Hepatocyte (in vitro differentiated cells): ENCODE measurements around the gene RBM38. TPM values are rescaled to one million over a fixed set of nuclear protein-coding genes. Genes with fewer than 3 reads are reported as not detected.
"Not testable (repeated sequence)": the region's sequence is repeated elsewhere in the genome, so short reads cannot be mapped to it uniquely, and the experiment has no call there.

Source experiments
- DNase-seq: peaks from one replicate; pipeline ENCODE4 v3.0.0-alpha.2; 2016; ENCODE audit warnings: low spot score
- H2AFZ ChIP-seq: fragments of 200-600 bp; sonication (generic); 2 replicates; pipeline ENCODE4 v1.6.0; 2016; ENCODE audit warnings: antibody characterized with exemption, mild to moderate bottlenecking
- H3K27ac ChIP-seq: fragments of 200-600 bp; sonication (generic); 2 replicates; pipeline ENCODE4 v1.5.1; 2016; ENCODE audit warnings: mild to moderate bottlenecking
- H3K27me3 ChIP-seq: fragments of 200-600 bp; sonication (generic); 2 replicates; pipeline ENCODE4 v1.6.1; 2016
- H3K36me3 ChIP-seq: fragments of 200-600 bp; sonication (generic); replicated peaks from 2 replicates; pipeline ENCODE4 v1.5.1; 2016; ENCODE audit warnings: low read depth; ENCODE audit not compliant: insufficient read depth
- H3K4me1 ChIP-seq: fragments of 200-600 bp; sonication (generic); 2 replicates; pipeline ENCODE4 v1.5.1; 2016; ENCODE audit warnings: mild to moderate bottlenecking, moderate library complexity; ENCODE audit not compliant: insufficient read depth
- H3K4me2 ChIP-seq: fragments of 200-600 bp; sonication (generic); 2 replicates; pipeline ENCODE4 v1.6.0; 2016
- H3K4me3 ChIP-seq: fragments of 200-600 bp; sonication (generic); 2 replicates; pipeline ENCODE4 v1.5.1; 2016; ENCODE audit warnings: mild to moderate bottlenecking
- H3K79me2 ChIP-seq: fragments of 200-600 bp; sonication (generic); 2 replicates; pipeline ENCODE4 v1.6.0; 2017; ENCODE audit warnings: mild to moderate bottlenecking
- H3K9me2 ChIP-seq: fragments of 200-600 bp; sonication (generic); replicated peaks from 2 replicates; pipeline ENCODE4 v1.6.0; 2017; ENCODE audit warnings: mild to moderate bottlenecking; ENCODE audit not compliant: insufficient read depth
- H3K9me3 ChIP-seq: fragments of 200-600 bp; sonication (generic); 2 replicates; pipeline ENCODE4 v1.5.1; 2016; ENCODE audit warnings: low read depth, mild to moderate bottlenecking
- H4K20me1 ChIP-seq: fragments of 200-600 bp; sonication (generic); 2 replicates; pipeline ENCODE4 v1.6.0; 2016; ENCODE audit warnings: mild to moderate bottlenecking; ENCODE audit not compliant: insufficient read depth, poor library complexity, severe bottlenecking
- CTCF ChIP-seq: fragments of 200-600 bp; sonication (generic); IDR thresholded peaks from 2 replicates; pipeline ENCODE4 v1.5.1; 2016; ENCODE audit warnings: antibody characterized with exemption, mild to moderate bottlenecking; ENCODE audit not compliant: poor library complexity
- EZH2 ChIP-seq: fragments of 200-600 bp; sonication (generic); IDR thresholded peaks from 2 replicates; pipeline ENCODE4 v1.6.1; 2016; ENCODE audit warnings: antibody characterized with exemption, mild to moderate bottlenecking, borderline replicate concordance
- EZH2phosphoT487 ChIP-seq: fragments of 200-600 bp; sonication (generic); IDR thresholded peaks from one replicate; pipeline ENCODE4 v1.6.1; 2018; ENCODE audit warnings: antibody characterized with exemption, mild to moderate bottlenecking, low read depth, moderate library complexity; ENCODE audit not compliant: unreplicated experiment, severe bottlenecking
- WGBS: methylation state at CpG from one replicate; pipeline ENCODE4 v1.1.6; 2016; ENCODE audit warnings: low lambda C conversion rate; ENCODE audit errors: missing lambda C conversion rate; 5-methylcytosine and 5-hydroxymethylcytosine counted together
- polyA plus RNA-seq: library from polyadenylated mRNA; unstranded; fragments of >200 nt; fragmentation: Nextera tagmentation; extraction: Ambion mirVana; gene quantifications from 2 replicates; pipeline ENCODE4 v1.2.1, GENCODE V29; 2016
- total RNA-seq: library from RNA; depleted of rRNA; stranded (reverse); fragments of >200 nt; gene quantifications from 2 replicates; pipeline ENCODE4 v1.2.3, GENCODE V29; 2014

RBM38 gene
- total and polyA plus RNA-seq, 2 experiments from 2014 or later, result 16.1 to 19.6 TPM

- 93% methylated on average over 16 of the region's 16 CpGs for WGBS
- no peaks in the 10 kb centered on the region for H3K27me3 ChIP-seq
- H4K20me1 ChIP-seq, result peaks cover 7% of the 10 kb centered on the region
- H3K4me3 ChIP-seq, result no peak overlapping the region
- no peaks in the 10 kb centered on the region for H3K9me3 ChIP-seq
- H3K79me2 ChIP-seq, result peaks cover 38% of the 10 kb centered on the region
- no peak for DNase-seq
- H3K9me2 ChIP-seq, result no peaks in the 10 kb centered on the region
- no peak for TF ChIP-seq EZH2phosphoT487
- TF ChIP-seq EZH2, result no peak
- no peak for TF ChIP-seq CTCF
- no peak overlapping the region for H3K27ac ChIP-seq
- H3K36me3 ChIP-seq, result no peaks in the 10 kb centered on the region
- no peaks in the 10 kb centered on the region for H3K4me1 ChIP-seq
- no peak overlapping the region for H2AFZ ChIP-seq
- H3K4me2 ChIP-seq, result no peak overlapping the region
These were observed 41.0 kb upstream of the RBM38 start for GRCh38 chr20:57350081-57350710.

GRCh38 chr20:57350726-57351041 is 40.5 kb upstream of the RBM38 start:
- not testable (repeated sequence) for H3K27me3 ChIP-seq, H3K9me2 ChIP-seq, H3K4me1 ChIP-seq, DNase-seq, H4K20me1 ChIP-seq, H3K9me3 ChIP-seq, H3K36me3 ChIP-seq
- Histone ChIP-seq H3K27ac (peak overlapping the region; percentile 81), H3K4me2 (peak overlapping the region; percentile 67), H3K79me2 (peaks cover 43% of the 10 kb centered on the region), H2AFZ (peak overlapping the region; percentile 58), H3K4me3 (peak overlapping the region; percentile 43)
- 89% methylated on average over 3 of the region's 24 CpGs for WGBS

- no peaks in the 10 kb centered on the region for H3K27me3 ChIP-seq
- H3K9me2 ChIP-seq, result no peaks in the 10 kb centered on the region
- peak; percentile 97 for DNase-seq
- peak within 1 kb of the TSS; percentile 96 for H3K4me2 ChIP-seq
- TF ChIP-seq EZH2phosphoT487, result no peak
- no peak for TF ChIP-seq EZH2
- TF ChIP-seq CTCF, result no peak
- peak within 1 kb of the TSS; percentile 58 for H2AFZ ChIP-seq
- peak within 1 kb of the TSS; percentile 81 for H3K27ac ChIP-seq
- WGBS, result under 1% methylated on average over 61 of the region's 64 CpGs
- no peaks in the 10 kb centered on the region for H3K9me3 ChIP-seq
- no peaks in the 10 kb centered on the region for H3K4me1 ChIP-seq
- peaks cover 7% of the 10 kb centered on the region for H4K20me1 ChIP-seq
- peaks cover 49% of the 10 kb centered on the region for H3K79me2 ChIP-seq
- H3K4me3 ChIP-seq, result peak within 1 kb of the TSS; percentile 43
- H3K36me3 ChIP-seq, result no peaks in the 10 kb centered on the region
These were observed 40.0 kb upstream of the RBM38 start, which contains the start of gene RAE1 for GRCh38 chr20:57351042-57351783. RAE1 (plus strand) TSS chr20:57351255; CDS start chr20:57354039, 2,784 bp downstream.

GRCh38 chr20:57352305-57352704 is 38.9 kb upstream of the RBM38 start:
- Histone ChIP-seq H3K4me1 (no peaks in the 10 kb centered on the region), H3K9me2 (no peaks in the 10 kb centered on the region), H3K4me3 (peak overlapping the region; percentile 43), H3K79me2 (peaks cover 56% of the 10 kb centered on the region), H3K4me2 (peak overlapping the region; percentile 96), H3K9me3 (no peaks in the 10 kb centered on the region), H2AFZ (no peak overlapping the region), H3K36me3 (no peaks in the 10 kb centered on the region), H3K27ac (no peak overlapping the region), H4K20me1 (peaks cover 7% of the 10 kb centered on the region), H3K27me3 (no peaks in the 10 kb centered on the region)
- WGBS, result 70% methylated on average over 6 of the region's 6 CpGs
- no peak for TF ChIP-seq EZH2phosphoT487
- no peak for TF ChIP-seq CTCF
- TF ChIP-seq EZH2, result no peak
- no peak for DNase-seq
